GM10266 (cell line): ENCODE results near the gene NUSAP1.
A peak's percentile ranks its signal among the peaks of the same experiment; 100 is the strongest.

Source experiments
- DNase-seq: peaks from one replicate; pipeline ENCODE4 v3.0.0; 2012; ENCODE audit errors: extremely low spot score
- TF ChIP-seq, protein P1 (sequence below): IDR thresholded peaks from 2 replicates; pipeline ENCODE4 v1.5.1; 2012; ENCODE audit warnings: mild to moderate bottlenecking, low read depth; ENCODE audit not compliant: control insufficient read depth, insufficient read depth; ENCODE audit errors: missing control alignments

NUSAP1 gene

DNA sequence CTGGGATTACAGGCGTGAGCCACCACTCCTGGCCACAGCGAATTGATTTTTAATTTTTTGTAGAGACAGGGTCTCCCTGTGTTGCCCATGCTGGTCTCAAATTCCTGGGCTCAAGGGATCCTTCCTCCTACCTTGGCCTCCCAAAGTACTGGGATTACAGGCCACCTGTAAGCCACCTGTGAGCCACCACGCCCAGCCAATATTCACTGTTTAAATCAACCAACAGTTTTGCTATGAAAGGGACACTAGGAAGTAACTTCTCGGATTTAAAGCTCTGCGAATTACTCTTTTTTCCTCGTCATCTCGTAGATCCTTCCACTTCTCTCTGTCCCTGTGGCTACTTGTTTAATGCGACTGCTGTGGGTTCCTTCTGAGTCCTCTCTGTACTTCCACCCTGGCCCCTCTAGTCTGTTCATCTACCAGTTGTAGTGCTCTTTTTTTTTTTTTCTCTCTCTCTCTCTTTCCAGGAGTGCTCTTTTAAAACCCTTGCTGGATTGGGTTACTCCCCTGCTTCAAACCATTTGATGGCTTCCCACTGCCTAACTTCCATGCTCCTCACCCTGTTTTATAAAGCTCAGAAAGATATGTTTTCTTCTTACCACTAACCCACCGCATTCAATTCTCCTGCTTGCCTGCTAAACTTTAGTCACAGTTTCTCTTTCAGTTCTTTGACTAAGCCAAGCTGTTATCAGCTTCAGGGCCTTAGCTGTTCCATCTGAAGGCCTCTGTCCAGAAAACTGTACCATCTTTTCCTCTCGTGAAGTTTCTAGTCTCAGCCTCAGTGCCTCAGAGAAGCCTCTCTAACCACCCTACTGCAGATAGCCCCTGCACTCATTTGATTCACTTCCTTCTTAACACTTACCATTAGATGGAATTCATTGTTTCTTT is 96.6 kb downstream of the NUSAP1 start:
- TF ChIP-seq, protein P1, sequence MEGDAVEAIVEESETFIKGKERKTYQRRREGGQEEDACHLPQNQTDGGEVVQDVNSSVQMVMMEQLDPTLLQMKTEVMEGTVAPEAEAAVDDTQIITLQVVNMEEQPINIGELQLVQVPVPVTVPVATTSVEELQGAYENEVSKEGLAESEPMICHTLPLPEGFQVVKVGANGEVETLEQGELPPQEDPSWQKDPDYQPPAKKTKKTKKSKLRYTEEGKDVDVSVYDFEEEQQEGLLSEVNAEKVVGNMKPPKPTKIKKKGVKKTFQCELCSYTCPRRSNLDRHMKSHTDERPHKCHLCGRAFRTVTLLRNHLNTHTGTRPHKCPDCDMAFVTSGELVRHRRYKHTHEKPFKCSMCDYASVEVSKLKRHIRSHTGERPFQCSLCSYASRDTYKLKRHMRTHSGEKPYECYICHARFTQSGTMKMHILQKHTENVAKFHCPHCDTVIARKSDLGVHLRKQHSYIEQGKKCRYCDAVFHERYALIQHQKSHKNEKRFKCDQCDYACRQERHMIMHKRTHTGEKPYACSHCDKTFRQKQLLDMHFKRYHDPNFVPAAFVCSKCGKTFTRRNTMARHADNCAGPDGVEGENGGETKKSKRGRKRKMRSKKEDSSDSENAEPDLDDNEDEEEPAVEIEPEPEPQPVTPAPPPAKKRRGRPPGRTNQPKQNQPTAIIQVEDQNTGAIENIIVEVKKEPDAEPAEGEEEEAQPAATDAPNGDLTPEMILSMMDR = no peak
- DNase-seq = peak; percentile 53
